HG03469 (cell line): ENCODE measurements around the gene MAPK4.
"Not testable (repeated sequence)": the region's sequence is repeated elsewhere in the genome, so short reads cannot be mapped to it uniquely, and the experiment has no call there.

ENCODE experiments used
- ATAC-seq: cut with Tn5 transposase; IDR thresholded peaks from one replicate; pipeline ENCODE4 v1.9.1; 2021; ENCODE audit warnings: mild to moderate bottlenecking, moderate library complexity, moderate number of reproducible peaks; ENCODE audit not compliant: unreplicated experiment

The MAPK4 gene

DNA sequence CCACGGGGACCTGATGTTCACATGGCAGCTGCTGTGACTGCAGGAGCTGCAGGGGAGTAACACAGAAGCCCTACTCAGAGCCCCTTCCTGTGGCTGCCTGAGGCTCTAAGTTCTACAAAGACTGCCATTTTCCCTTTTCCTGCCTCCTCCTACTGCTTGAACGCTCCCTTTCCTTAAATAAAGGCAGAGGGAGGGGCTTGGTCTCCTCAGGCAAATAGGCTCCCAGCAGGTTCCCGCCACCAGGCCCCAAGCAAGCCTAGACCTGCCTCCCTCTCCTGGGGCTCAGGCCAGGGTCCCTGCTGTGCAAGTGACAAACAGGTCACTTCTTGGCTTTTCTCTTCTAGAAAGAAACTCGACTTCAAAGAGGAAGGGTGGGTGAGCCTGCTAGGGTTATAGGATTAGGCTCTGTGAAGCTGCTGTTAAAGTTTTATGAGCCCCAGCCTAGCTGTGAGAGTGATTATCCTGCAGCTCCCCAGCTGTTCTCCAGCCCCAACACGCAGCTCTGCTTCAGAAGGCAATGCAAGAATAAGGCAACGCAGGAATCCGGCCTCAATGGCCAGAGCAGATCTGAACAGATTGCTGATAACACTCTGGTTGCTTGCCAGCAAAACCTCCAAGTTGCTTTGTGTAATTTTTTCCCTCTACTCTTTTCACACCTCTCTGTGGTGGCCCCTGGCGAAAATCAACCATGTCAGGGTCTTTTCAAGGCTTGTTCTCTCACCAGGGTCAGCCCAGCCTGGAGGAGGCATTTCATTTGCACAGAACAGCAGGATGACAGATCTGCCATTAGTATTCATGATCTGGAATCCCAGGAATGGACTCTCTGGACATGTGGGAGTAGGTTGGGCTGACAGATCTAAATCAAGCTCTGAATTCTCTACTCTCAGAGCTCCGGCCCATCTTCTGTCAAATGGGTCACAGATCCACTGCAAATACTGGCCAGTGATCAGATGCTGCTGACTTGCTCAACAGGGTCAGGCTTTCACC lies 188.6 kb downstream of the MAPK4 start:
- ATAC-seq = no peak

DNA sequence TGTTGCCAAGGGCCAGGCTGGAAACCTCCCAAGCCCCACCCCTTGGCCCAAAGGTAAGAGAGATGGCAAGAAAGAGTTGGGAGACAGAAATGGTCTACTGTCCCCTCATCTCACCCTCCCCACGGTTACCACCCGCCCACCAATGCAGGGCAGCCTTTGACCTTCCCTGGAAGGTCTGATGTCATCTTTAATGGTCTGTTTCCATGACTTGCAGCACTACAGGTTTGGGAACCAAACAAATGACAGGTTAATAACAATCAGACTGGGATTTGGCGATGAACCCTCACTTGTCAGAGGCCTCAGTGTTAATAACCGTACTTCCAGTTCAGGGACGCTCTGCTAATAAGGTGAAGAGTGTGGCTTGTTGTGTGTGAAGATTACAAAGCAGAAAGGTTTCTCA lies 189.5 kb downstream of the MAPK4 start:
- ATAC-seq = no peak

DNA sequence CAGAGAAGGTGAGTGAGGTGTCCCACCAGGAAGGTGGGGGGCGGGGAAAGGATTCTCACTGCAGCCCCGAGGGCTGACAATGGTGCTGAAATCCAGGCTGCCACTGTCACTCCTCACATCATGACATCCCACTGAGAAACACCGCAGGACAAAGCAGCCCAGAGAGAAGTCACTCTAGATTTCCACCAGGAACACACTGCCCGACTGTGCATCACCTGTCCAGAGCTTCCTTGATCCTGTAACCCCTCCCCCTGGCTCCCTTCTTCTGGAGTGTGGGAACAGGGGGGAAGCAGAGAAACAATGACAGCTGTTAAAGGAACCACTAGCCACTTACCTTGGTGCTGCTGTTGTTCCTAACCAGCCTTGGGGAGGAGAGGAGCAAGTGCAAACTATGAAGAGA lies 190.1 kb downstream of the MAPK4 start:
- no peak for ATAC-seq

DNA sequence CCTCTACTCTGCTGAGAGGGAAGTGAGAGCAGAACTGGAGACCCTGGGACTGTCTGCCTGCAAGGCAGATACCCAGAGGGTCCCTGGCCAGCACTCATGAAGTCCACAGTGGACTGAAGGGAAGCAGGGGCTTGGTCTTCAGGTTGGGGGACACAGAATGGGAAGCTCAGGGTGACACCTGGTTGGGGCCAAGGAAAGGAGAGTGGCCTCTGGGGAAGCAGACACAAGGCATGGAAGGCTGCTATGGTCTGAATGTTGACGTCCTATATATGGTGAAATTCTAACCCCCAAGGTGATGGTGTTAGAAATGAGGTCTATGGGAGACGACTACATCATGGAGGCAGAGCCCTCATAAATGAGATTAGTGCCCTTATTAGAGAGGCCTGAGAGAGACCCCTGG lies 190.7 kb downstream of the MAPK4 start:
- ATAC-seq = no peak

DNA sequence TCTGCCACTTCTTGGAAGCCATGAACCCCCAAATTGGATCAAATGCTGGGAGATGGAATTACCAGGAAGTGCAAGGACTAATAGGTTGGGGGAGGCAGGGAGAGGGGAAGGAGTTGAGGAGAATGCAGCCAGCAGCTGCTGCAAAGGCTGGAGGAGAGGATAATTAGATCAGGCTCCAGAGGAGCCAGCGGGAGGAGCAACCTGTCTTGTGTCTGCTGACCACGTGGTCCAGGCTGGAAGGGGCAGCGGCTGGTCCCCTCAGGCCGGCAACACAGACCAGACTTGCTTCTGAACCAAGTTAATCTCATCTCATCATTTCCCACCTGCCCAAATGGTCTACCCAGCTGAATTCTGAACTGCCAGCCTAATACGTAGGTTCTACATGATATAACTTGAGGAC lies 191.6 kb downstream of the MAPK4 start:
- ATAC-seq = no peak

DNA sequence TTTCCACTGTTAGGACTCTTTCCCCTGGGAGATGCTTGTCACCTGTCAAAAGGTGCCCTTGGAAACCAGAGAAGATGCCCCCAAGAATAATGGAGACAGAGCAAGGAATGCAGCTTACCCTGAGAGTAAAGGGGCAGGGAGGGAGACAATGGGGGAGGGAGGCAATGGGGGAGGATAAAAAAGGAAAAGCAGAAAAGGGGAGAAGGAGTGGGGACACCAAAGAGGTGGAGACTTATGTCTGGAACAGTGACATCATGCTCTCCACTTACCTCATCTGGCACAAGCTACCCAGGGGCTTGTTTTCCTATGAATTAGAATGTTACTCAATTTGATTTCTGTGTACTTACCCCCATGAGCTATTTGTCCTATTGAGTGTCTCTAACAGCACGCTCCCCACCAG lies 192.1 kb downstream of the MAPK4 start:
- ATAC-seq = no peak

DNA sequence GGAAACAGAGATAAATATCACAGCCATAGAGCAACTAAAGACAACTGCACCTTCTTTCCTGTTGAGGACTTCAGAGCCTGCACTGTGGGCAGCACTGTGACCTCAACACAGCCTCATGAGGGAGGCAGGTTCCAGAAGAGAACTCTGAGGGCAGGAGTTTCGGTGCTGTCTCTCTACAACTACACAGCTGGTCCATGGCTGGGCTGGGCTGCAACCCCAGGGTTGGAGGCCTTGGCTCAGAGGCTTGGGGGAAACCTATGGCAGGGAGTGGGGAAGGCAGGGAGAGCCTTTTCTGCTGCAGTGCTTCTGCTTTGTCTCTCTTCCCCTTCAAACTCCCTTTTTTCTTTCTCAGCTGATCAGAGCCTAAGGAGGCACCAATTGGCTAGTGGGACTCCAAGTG lies 193.4 kb downstream of the MAPK4 start:
- no peak for ATAC-seq

DNA sequence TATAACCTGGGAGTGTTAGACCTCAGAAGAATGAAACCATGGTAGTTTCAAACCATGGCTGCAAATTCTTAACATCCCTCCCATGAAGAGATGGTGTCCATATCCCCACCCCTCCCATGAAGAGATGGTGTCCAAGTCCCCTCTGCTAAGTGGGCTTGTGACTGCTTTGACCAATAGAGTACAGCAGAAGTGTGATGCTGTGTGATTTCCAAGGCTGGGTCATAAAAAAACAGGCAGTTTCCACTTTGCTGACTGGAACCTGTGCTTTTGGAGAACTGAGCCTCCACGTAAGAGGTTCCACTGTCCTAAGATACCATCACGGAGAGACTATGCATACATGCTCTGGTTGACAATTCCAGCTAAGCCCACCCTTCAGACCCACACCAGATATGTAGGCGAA lies 194.4 kb downstream of the MAPK4 start:
- ATAC-seq = no peak

DNA sequence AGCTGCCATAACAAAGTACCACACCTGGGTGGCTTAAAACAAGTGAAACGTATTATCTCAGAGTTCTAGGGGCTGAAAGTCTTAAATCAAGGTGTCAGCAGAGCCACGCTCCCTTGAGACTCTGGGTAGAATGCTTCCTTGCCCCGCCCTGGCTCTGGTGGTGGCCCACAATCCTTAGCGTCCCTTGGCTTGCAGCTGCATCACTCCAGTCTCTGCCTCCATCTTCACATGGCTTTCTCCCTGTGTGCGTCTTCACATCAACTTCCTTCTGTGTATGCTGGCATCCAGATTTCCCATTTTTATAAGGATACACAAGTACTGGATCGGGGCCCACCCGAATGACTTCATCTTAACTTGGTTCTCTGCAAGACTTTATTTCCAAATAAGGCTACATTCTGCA lies 197.5 kb downstream of the MAPK4 start:
- ATAC-seq = no peak

DNA sequence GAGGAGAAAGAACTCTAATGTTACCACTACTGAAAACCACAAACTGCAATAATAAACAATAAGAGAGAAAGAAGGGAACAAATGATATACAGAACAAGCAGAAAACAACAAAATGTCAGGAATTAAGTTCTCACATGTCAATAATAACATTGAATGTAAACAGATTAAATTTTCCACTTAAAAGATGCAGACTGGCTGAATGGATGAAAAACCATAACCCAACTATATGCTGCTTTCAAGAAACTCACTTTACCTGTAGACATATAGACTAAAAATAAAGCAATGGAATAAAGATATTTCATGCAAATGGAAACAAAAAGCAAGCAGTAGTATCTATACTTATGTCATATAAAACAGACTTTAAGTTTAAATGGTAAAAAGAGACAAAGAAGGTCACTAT lies 209.6 kb downstream of the MAPK4 start:
- ATAC-seq = no peak

DNA sequence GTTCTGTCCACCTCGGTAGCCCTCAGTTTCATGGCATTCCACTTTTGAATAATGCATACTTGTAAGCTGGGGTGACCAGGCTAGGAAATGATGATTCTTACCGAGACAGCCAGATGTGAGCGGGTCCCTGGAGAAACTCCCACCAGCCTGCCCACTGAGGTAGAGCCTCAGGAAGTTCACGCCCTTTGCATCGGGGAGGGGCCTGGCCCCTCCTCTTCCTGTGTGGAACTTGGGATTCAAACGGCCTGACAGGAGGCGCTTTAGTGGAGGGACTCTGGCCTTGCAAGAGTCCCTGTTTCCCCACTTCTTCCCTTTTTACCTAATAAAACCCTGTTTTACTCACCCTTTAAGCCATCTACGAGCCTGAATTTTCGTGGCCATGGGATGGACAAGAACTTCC lies 215.3 kb downstream of the MAPK4 start:
- no peak for ATAC-seq

DNA sequence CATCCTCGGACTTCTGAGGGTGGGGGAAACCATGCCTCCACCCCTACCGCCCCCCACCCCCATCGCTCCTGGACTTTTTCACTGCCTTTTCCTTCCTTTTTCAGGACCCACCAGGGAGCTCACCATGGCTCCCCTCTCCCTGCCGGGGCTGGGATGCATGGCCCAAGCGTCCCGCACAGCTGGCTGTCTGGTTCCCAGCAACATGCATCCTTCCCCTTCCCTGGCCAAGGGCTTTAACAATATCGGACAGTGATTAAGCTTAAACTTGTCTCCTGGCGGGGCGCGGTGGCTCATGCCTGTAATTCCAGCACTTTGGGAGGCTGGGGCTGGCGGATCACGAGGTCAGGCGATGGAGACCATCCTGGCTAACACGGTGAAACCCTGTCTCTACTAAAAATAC lies 215.8 kb downstream of the MAPK4 start:
- ATAC-seq = no peak

DNA sequence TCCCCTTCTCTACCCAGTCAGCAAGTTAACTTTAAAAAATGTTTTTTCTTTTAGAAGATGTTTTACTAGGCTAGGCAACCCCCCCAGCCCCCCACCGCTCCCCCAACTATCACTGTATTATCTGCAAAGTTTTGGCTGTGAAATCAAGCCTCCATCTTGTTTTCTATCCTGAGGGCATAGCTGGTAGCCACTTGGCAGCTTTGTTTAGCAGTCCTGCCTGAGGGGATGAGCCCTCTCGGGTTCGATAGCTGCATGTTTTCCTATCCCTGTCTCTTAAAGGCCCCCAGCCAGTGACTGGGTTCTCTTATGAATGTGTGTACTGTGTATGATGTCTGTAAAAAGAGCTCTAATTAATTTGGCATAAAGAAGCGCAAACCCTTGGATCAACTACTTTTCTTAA lies 216.5 kb downstream of the MAPK4 start:
- ATAC-seq = no peak

DNA sequence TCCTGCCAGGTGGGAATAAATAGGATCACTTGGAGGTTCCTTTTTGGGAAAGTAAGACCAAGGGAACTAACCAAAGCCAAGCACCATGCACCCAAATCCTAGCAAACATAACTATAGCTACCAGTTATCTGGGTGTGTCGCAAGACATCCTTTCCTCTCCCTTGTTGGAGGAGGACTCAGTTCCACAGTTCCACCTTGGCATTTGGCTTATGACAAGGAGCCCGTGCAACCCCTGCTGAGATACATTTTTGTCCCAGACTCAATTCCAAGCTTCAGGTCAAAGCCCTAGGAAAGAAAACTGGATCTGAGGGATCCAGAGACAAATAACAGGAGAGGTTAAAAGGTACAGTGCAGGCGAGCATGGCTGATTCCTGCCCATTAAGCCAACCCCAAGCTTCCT lies 219.1 kb downstream of the MAPK4 start:
- not testable (repeated sequence) for ATAC-seq
